Activated naive CD8-positive, alpha-beta T cell (primary cell): ENCODE results near the gene RNF40.
"Not testable (repeated sequence)": the region's sequence is repeated elsewhere in the genome, so short reads cannot be mapped to it uniquely, and the experiment has no call there.

Source experiments
- H3K27ac Mint-ChIP-seq: one replicate; pipeline ENCODE4 v1.8.0; 2021; ENCODE audit warnings: mixed read lengths
- H3K27me3 Mint-ChIP-seq: one replicate; pipeline ENCODE4 v1.8.0; 2021; ENCODE audit warnings: mixed read lengths
- H3K36me3 Mint-ChIP-seq: one replicate; pipeline ENCODE4 v1.8.0; 2021; ENCODE audit warnings: mixed read lengths
- H3K4me1 Mint-ChIP-seq: one replicate; pipeline ENCODE4 v1.8.0; 2021; ENCODE audit warnings: low read depth, mixed read lengths
- H3K4me3 Mint-ChIP-seq: one replicate; pipeline ENCODE4 v1.8.0; 2021; ENCODE audit warnings: mild to moderate bottlenecking, mixed read lengths
- H3K9me3 Mint-ChIP-seq: one replicate; pipeline ENCODE4 v1.8.0; 2021; ENCODE audit warnings: low read depth, mixed read lengths

Gene RNF40

GRCh38 chr16:30797670-30798309, 35.7 kb downstream of the RNF40 start:
- H3K4me1 Mint-ChIP-seq = peaks cover 1% of the 10 kb centered on the region
- no peak overlapping the region for H3K4me3 Mint-ChIP-seq
- no peaks in the 10 kb centered on the region for H3K9me3 Mint-ChIP-seq
- no peaks in the 10 kb centered on the region for H3K27me3 Mint-ChIP-seq
- H3K36me3 Mint-ChIP-seq = peaks cover 2% of the 10 kb centered on the region
- H3K27ac Mint-ChIP-seq = no peak overlapping the region

DNA sequence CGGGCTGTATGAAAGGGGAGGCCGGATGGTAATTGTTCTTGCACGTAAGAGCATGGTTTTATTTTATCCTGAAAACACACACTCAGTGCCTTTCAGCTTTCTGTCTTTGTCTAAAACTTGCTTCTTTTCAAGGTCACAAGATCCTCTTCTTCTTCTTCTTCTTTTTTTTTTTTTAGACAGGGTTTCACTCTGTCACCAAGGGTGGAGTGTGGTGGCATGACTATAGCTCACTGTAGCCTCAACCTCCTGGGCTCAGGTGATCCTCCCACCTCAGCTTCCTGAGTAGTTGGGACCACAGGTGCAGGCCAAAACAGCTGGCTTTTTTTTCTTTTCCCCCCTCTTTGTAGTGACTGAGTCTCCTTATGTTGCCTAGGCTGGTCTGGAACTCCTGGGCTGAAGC, 40.8 kb downstream of the RNF40 start:
- Mint-ChIP-seq H3K4me3 (no peak overlapping the region), H3K9me3 (no peaks in the 10 kb centered on the region), H3K27me3 (no peaks in the 10 kb centered on the region), H3K27ac (no peak overlapping the region), H3K36me3 (peaks cover 2% of the 10 kb centered on the region), H3K4me1 (peaks cover 23% of the 10 kb centered on the region)

- Mint-ChIP-seq H3K27ac (peak overlapping the region; percentile 84), H3K36me3 (peaks cover 1% of the 10 kb centered on the region), H3K27me3 (no peaks in the 10 kb centered on the region), H3K9me3 (no peaks in the 10 kb centered on the region), H3K4me3 (peak overlapping the region; percentile 93), H3K4me1 (peaks cover 23% of the 10 kb centered on the region)
These were observed 42.9 kb downstream of the RNF40 start for GRCh38 chr16:30805056-30805369.

- Mint-ChIP-seq H3K27me3 (no peaks in the 10 kb centered on the region), H3K4me3 (peak overlapping the region; percentile 93), H3K27ac (peak overlapping the region; percentile 84)
These were observed 43.4 kb downstream of the RNF40 start for GRCh38 chr16:30805370-30806169.

GRCh38 chr16:30808146-30808545, 46.0 kb downstream of the RNF40 start:
- no peak overlapping the region for H3K4me3 Mint-ChIP-seq
- no peaks in the 10 kb centered on the region for H3K36me3 Mint-ChIP-seq
- no peaks in the 10 kb centered on the region for H3K27me3 Mint-ChIP-seq
- H3K4me1 Mint-ChIP-seq = peaks cover 20% of the 10 kb centered on the region
- no peaks in the 10 kb centered on the region for H3K9me3 Mint-ChIP-seq
- no peak overlapping the region for H3K27ac Mint-ChIP-seq

More at GRCh38 chr16:30805370-30806169, 43.4 kb downstream of the RNF40 start:
- no peaks in the 10 kb centered on the region for H3K36me3 Mint-ChIP-seq
- peaks cover 23% of the 10 kb centered on the region for H3K4me1 Mint-ChIP-seq
- H3K9me3 Mint-ChIP-seq = no peaks in the 10 kb centered on the region

GRCh38 chr16:30808890-30809426, 46.8 kb downstream of the RNF40 start:
- peaks cover 21% of the 10 kb centered on the region for H3K4me1 Mint-ChIP-seq
- not testable (repeated sequence) for H3K27me3 Mint-ChIP-seq, H3K4me3 Mint-ChIP-seq, H3K9me3 Mint-ChIP-seq, H3K27ac Mint-ChIP-seq, H3K36me3 Mint-ChIP-seq

DNA sequence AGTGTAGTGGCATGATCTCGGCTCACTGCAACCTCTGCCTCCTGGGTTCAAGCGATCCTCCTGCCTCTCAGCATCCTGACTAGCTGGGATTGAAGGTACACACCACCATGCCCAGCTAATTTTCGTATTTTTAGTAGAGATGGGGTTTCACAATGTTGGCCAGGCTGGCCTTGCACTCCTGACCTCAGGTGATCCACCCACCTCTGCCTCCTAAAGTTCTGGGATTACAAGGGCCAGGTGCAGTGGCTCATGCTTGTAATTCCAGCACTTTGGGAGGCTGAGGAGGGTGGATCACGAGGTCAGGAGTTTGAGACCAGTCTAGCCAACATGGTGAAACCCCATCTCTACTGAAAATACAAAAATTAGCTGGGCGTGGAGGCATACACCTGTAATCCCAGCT, 47.6 kb downstream of the RNF40 start:
- not testable (repeated sequence) for H3K4me3 Mint-ChIP-seq, H3K27ac Mint-ChIP-seq, H3K36me3 Mint-ChIP-seq, H3K27me3 Mint-ChIP-seq, H3K9me3 Mint-ChIP-seq
- peaks cover 26% of the 10 kb centered on the region for H3K4me1 Mint-ChIP-seq

DNA sequence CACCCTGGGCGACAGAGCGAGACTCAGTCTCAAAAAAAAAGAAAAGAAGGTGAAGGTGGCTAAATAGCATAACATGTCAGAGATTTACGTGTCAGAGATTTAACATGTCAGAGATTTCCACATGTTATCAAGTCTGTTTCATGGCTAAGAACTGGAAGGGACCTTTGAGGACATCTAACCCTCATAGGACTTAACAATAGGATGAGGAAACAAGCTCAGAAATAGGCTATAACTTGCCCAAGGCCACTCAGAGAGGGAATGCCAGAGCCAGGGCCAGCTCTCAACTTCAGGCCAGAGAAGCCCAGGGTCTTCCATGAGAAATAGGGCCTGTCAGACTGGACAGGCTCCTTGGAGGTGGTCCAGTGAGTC, 51.7 kb downstream of the RNF40 start:
- Mint-ChIP-seq H3K36me3 (no peaks in the 10 kb centered on the region), H3K4me1 (peaks cover 9% of the 10 kb centered on the region), H3K27ac (peak overlapping the region; percentile 88), H3K9me3 (no peaks in the 10 kb centered on the region), H3K4me3 (peak overlapping the region; percentile 80), H3K27me3 (no peaks in the 10 kb centered on the region)

DNA sequence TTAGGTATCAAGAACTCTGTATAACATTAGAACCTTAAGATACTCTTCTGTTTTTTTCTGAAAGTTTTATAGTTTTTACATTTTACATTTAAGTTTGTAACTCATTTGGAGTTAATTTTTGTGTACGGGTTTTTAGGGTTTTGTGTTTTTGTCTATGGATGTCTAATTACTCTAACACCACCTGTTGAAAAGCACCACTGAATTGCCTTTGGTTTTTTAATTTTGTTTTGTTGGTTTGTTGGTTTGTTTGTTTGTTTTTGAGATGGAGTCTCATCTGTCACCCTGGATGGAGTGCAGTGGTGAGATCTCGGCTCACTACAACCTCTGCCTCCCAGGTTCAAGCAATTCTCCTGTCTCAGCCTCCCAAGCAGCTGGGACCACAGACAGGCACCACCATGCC, 54.6 kb downstream of the RNF40 start:
- no peaks in the 10 kb centered on the region for H3K27me3 Mint-ChIP-seq
- H3K4me3 Mint-ChIP-seq = no peak overlapping the region
- H3K4me1 Mint-ChIP-seq = peaks cover 9% of the 10 kb centered on the region
- H3K27ac Mint-ChIP-seq = no peak overlapping the region
- no peaks in the 10 kb centered on the region for H3K9me3 Mint-ChIP-seq
- H3K36me3 Mint-ChIP-seq = no peaks in the 10 kb centered on the region

DNA sequence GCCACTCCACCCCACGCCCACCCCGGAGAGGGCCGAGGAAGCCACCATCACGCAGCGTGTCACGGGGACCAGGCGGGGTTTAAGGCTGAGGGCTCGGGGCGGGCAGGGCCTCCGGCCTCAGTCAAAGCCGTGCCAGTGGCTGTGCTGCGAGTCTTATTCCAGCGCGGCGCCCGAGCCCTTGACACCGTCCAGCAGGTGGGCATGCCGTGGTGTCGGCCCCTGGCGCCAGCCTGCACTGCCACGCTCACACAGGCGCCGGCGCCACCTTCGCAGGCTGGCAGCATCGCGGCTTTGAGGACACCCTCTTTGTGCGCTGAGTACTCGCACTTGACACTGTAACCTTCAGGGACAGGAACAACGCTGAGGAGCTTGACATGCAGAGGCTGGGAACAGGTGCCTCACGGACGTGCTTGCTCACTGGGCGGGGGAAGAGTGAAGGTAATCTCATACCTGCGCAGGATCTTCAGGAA, 58.9 kb downstream of the RNF40 start:
- H3K4me3 Mint-ChIP-seq = no peak overlapping the region
- H3K27ac Mint-ChIP-seq = no peak overlapping the region
- H3K27me3 Mint-ChIP-seq = no peaks in the 10 kb centered on the region
- H3K4me1 Mint-ChIP-seq = no peaks in the 10 kb centered on the region
- H3K9me3 Mint-ChIP-seq = no peaks in the 10 kb centered on the region
- H3K36me3 Mint-ChIP-seq = no peaks in the 10 kb centered on the region

- H3K27me3 Mint-ChIP-seq, H3K27ac Mint-ChIP-seq, H3K9me3 Mint-ChIP-seq, H3K4me3 Mint-ChIP-seq, H3K4me1 Mint-ChIP-seq, H3K36me3 Mint-ChIP-seq: not testable (repeated sequence)
These were observed 59.3 kb downstream of the RNF40 start for GRCh38 chr16:30821441-30821840.

DNA sequence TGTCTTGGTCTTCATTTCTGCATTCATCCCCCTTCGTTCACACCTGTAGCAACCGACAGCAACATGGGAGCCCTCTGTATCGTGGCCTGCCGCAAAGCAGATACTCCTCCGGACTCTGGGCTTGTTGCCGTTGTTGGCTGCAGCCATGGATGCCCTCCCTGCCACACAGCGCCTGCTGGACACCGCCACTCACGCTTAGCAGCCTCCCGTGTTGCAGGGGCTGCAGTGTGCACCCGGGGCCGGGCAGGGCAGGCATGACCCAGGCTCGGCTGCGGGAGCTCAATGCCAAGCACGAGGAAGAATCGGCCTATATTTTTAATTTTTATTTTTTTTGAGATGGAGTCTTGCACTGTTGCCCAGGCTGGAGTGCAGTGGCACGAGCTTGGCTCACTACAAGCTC, 59.8 kb downstream of the RNF40 start:
- Mint-ChIP-seq H3K9me3 (no peaks in the 10 kb centered on the region), H3K27me3 (no peaks in the 10 kb centered on the region), H3K27ac (no peak overlapping the region), H3K4me3 (no peak overlapping the region), H3K4me1 (no peaks in the 10 kb centered on the region), H3K36me3 (no peaks in the 10 kb centered on the region)
